HCT116 (cell line): ENCODE measurements around the gene EP400. TPM values are rescaled to one million over a fixed set of nuclear protein-coding genes. Genes with fewer than 3 reads are reported as not detected.

Source experiments
- ATAC-seq: fragments of 200-7000 bp; cut with Tn5 transposase; 2 replicates; pipeline ENCODE4 v1.9.1; 2020; ENCODE audit warnings: mild to moderate bottlenecking, moderate library complexity
- BruUV-seq: library from RNA; stranded (reverse); fragments of 400-500 nt; replicated peaks from 2 replicates; lab custom pipeline; 2021; lab: Mats Ljungman, UMichigan
- CTCF ChIA-PET: fragments of 300-600 bp; sonication (Branson Sonifier 250); formaldehyde crosslinking; loops from one replicate; lab custom pipeline; 2021; ENCODE audit warnings: antibody characterized with exemption; lab: Charles Lee
- POLR2A ChIA-PET: fragments of 300-600, 350-600 bp; sonication (Branson Sonifier 250); formaldehyde crosslinking; loops from one replicate; lab custom pipeline; 2021; ENCODE audit warnings: antibody characterized with exemption; lab: Charles Lee
- RAD21 ChIA-PET, 2 experiments: fragments of 300-600 bp; sonication (Branson Sonifier 250); formaldehyde crosslinking; loops; one replicate each; lab custom pipeline; 2023; ENCODE audit warnings: low total read pairs in 2 of 2; ENCODE audit not compliant: uncharacterized antibody in 2 of 2, unreplicated experiment in 2 of 2, low non-redundant PET in 1 of 2; lab: Charles Lee
- DNase-seq: peaks from one replicate; pipeline ENCODE4 v3.0.0-alpha.2; 2010; ENCODE audit warnings: low read depth, low spot score
- H2AFZ ChIP-seq: fragments of 200-600 bp; shearing (Covaris generic), sonication (generic); 2 replicates; pipeline ENCODE4 v1.6.1; 2017; ENCODE audit warnings: low read depth, mixed run types, mixed read lengths, antibody characterized with exemption, low read length; ENCODE audit not compliant: poor library complexity, severe bottlenecking
- H3K27ac ChIP-seq: 2 replicates; pipeline ENCODE4 v1.5.1; 2012; ENCODE audit warnings: low read depth, low read length
- H3K27me3 ChIP-seq: fragments of 200-600 bp; sonication (generic); 2 replicates; pipeline ENCODE4 v1.6.1; 2016; ENCODE audit warnings: mixed run types, low read length, mixed read lengths; ENCODE audit not compliant: insufficient read depth
- H3K36me3 ChIP-seq, 2 experiments: fragments of 200-500 bp in 1 of 2; fragments of 200-600 bp in 1 of 2; sonication (Bioruptor generic) in 1 of 2; sonication (generic) in 1 of 2; 2 replicates each; pipeline versions ENCODE4 v1.5.1 to v1.6.1; 2014 to 2016; ENCODE audit warnings: low read length in 2 of 2, inconsistent platforms in 1 of 2, mixed read lengths in 1 of 2, mixed run types in 1 of 2; ENCODE audit not compliant: insufficient read depth in 2 of 2, control insufficient read depth in 1 of 2
- H3K4me1 ChIP-seq, 2 experiments: fragments of 200-600 bp in 1 of 2; sonication (generic) in 1 of 2; 2 replicates each; pipeline versions ENCODE4 v1.5.1 to v1.6.1; 2012 to 2017; ENCODE audit warnings: low read length in 2 of 2, inconsistent platforms in 1 of 2, mild to moderate bottlenecking in 1 of 2, mixed read lengths in 1 of 2, mixed run types in 1 of 2, moderate library complexity in 1 of 2; ENCODE audit not compliant: insufficient read depth in 2 of 2, control insufficient read depth in 1 of 2
- H3K4me2 ChIP-seq: fragments of 200-600 bp; sonication (generic); 2 replicates; pipeline ENCODE4 v1.6.1; 2017; ENCODE audit warnings: mixed run types, low read length, mixed read lengths
- H3K4me3 ChIP-seq, 2 experiments: fragments of 200-600 bp in 1 of 2; sonication (generic) in 1 of 2; replicated peaks in 1 of 2; 2 replicates each; pipeline ENCODE4 v1.5.1; 2011 to 2016; ENCODE audit warnings: low read length in 2 of 2, control low read depth in 1 of 2, low read depth in 1 of 2, mild to moderate bottlenecking in 1 of 2, mixed read lengths in 1 of 2, mixed run types in 1 of 2
- H3K79me2 ChIP-seq: fragments of 200-600 bp; sonication (generic); 2 replicates; pipeline ENCODE4 v1.6.1; 2017; ENCODE audit warnings: mild to moderate bottlenecking, mixed run types, low read length, moderate library complexity, mixed read lengths; ENCODE audit not compliant: insufficient read depth
- H3K9ac ChIP-seq: fragments of 200-600 bp; sonication (generic); 2 replicates; pipeline ENCODE4 v1.6.1; 2016; ENCODE audit warnings: low read length, mixed read lengths
- H3K9me2 ChIP-seq: fragments of 200-600 bp; sonication (generic), shearing (Covaris generic); 2 replicates; pipeline ENCODE4 v1.6.1; 2017; ENCODE audit warnings: mixed run types, mild to moderate bottlenecking, moderate library complexity; ENCODE audit not compliant: insufficient read depth
- H3K9me3 ChIP-seq, 2 experiments: fragments of 200-500 bp in 1 of 2; fragments of 200-600 bp in 1 of 2; sonication (Bioruptor generic) in 1 of 2; sonication (generic) in 1 of 2; 2 replicates each; pipeline ENCODE4 v1.6.1; 2014 to 2017; ENCODE audit warnings: low read length in 2 of 2, mixed read lengths in 2 of 2, inconsistent platforms in 1 of 2, low read depth in 1 of 2, mild to moderate bottlenecking in 1 of 2, mixed run types in 1 of 2, moderate library complexity in 1 of 2; ENCODE audit not compliant: control insufficient read depth in 1 of 2, insufficient read depth in 1 of 2
- H4K20me1 ChIP-seq: fragments of 200-600 bp; sonication (generic), shearing (Covaris generic); 2 replicates; pipeline ENCODE4 v1.6.1; 2017; ENCODE audit warnings: mixed run types, mild to moderate bottlenecking, moderate library complexity; ENCODE audit not compliant: insufficient read depth
- ATF3 ChIP-seq: IDR thresholded peaks from 2 replicates; pipeline ENCODE4 v1.6.1; 2012
- CEBPB ChIP-seq: IDR thresholded peaks from 2 replicates; pipeline ENCODE4 v1.6.1; 2012; ENCODE audit warnings: low read depth
- CTCF ChIP-seq, 3 experiments: fragments of 200-600 bp in 1 of 3; sonication (generic) in 1 of 3; IDR thresholded peaks in 2 of 3; conservative IDR thresholded peaks in 1 of 3; 2 replicates each; pipeline ENCODE4 v1.5.1; 2012 to 2017; ENCODE audit warnings: low read depth in 2 of 3, low read length in 2 of 3, antibody characterized with exemption in 1 of 3, borderline replicate concordance in 1 of 3, control low read depth in 1 of 3, mild to moderate bottlenecking in 1 of 3, mixed read lengths in 1 of 3, mixed run types in 1 of 3, moderate library complexity in 1 of 3; ENCODE audit not compliant: insufficient read depth in 1 of 3
- EGR1 ChIP-seq: IDR thresholded peaks from 2 replicates; pipeline ENCODE4 v1.6.1; 2012; ENCODE audit warnings: low read depth
- ELF1 ChIP-seq: IDR thresholded peaks from 2 replicates; pipeline ENCODE4 v1.6.1; 2012; ENCODE audit warnings: low read depth, borderline replicate concordance
- EZH2 ChIP-seq: fragments of 200-600 bp; sonication (generic); IDR thresholded peaks from 2 replicates; pipeline ENCODE4 v1.6.1; 2017; ENCODE audit warnings: antibody characterized with exemption, mixed run types
- EZH2phosphoT487 ChIP-seq: fragments of 200-600 bp; IDR thresholded peaks from 2 replicates; pipeline ENCODE4 v1.6.1; 2018; ENCODE audit warnings: antibody characterized with exemption, borderline replicate concordance
- MAX ChIP-seq: IDR thresholded peaks from 2 replicates; pipeline ENCODE4 v1.6.1; 2012
- POLR2A ChIP-seq: IDR thresholded peaks from 2 replicates; pipeline ENCODE4 v1.7.0; 2011; ENCODE audit warnings: borderline replicate concordance; ENCODE audit not compliant: insufficient read depth, insufficient read length; ENCODE audit errors: extremely low read depth
- POLR2AphosphoS5 ChIP-seq: IDR thresholded peaks from 2 replicates; pipeline ENCODE4 v1.6.1; 2011; ENCODE audit warnings: mild to moderate bottlenecking, low read depth, low read length, moderate library complexity
- RAD21 ChIP-seq: IDR thresholded peaks from 2 replicates; pipeline ENCODE4 v1.6.1; 2012; ENCODE audit warnings: low read depth, mild to moderate bottlenecking
- REST ChIP-seq: IDR thresholded peaks from 2 replicates; pipeline ENCODE4 v1.6.1; 2012; ENCODE audit warnings: low read depth
- SIN3A ChIP-seq: IDR thresholded peaks from 2 replicates; pipeline ENCODE4 v1.6.1; 2012; ENCODE audit warnings: low read depth
- SRF ChIP-seq: IDR thresholded peaks from 2 replicates; pipeline ENCODE4 v1.6.1; 2012; ENCODE audit warnings: low read depth
- TCF7L2 ChIP-seq: IDR thresholded peaks from 2 replicates; pipeline ENCODE4 v1.7.0; 2011; ENCODE audit warnings: borderline replicate concordance, inconsistent platforms; ENCODE audit not compliant: insufficient read depth, insufficient read length; ENCODE audit errors: extremely low read depth
- YY1 ChIP-seq: IDR thresholded peaks from 2 replicates; pipeline ENCODE4 v1.6.1; 2011; ENCODE audit warnings: low read length, low read depth, moderate library complexity, mild to moderate bottlenecking; ENCODE audit not compliant: insufficient replicate concordance; ENCODE audit errors: extremely low read depth
- ZBTB33 ChIP-seq: IDR thresholded peaks from 2 replicates; pipeline ENCODE4 v1.6.1; 2011; ENCODE audit warnings: mild to moderate bottlenecking, low read length, moderate library complexity; ENCODE audit not compliant: insufficient replicate concordance; ENCODE audit errors: extremely low read depth
- ZFX ChIP-seq: fragments of 450-650 bp; IDR thresholded peaks from 2 replicates; pipeline ENCODE4 v1.6.1; 2017
- ZNF274 ChIP-seq: fragments of 200-500 bp; sonication (Bioruptor generic); IDR thresholded peaks from 2 replicates; pipeline ENCODE4 v1.6.1; 2014; ENCODE audit warnings: mild to moderate bottlenecking, low read depth, low read length, inconsistent platforms
- intact Hi-C: fragments of 100-400 bp; cut with micrococcal nuclease; formaldehyde crosslinking; loops from 2 replicates; pipeline ENCODE4 v1.10.0; 2022
- total RNA-seq: library from RNA; stranded (reverse); gene quantifications from one replicate; pipeline ENCODE4 v1.2.1, GENCODE V29; 2021; ENCODE audit not compliant: unreplicated experiment

The EP400 gene
- total RNA-seq, 1 experiment from 2014 or later = 54.5 TPM

GRCh38 chr12:131909081-131909751 lies 40.5 kb upstream of the EP400 start:
- Histone ChIP-seq H3K9ac (no peak overlapping the region), H4K20me1 (no peaks in the 10 kb centered on the region), H3K79me2 (no peaks in the 10 kb centered on the region), H3K4me3 (no peak overlapping the region), H3K4me2 (no peak overlapping the region), H3K27me3 (no peaks in the 10 kb centered on the region), H3K36me3 (peaks cover 0 to 2% of the 10 kb centered on the region in 2 experiments; a peak in 1 of 4 replicates), H3K9me2 (no peaks in the 10 kb centered on the region), H3K4me1 (peaks cover 12 to 14% of the 10 kb centered on the region in 2 experiments), H2AFZ (no peak overlapping the region), H3K9me3 (no peaks in the 10 kb centered on the region), H3K27ac (no peak overlapping the region)
- DNase-seq (no peak), ATAC-seq (no peak)
- ChIA-PET POLR2A (no interaction called here), RAD21 (no interaction called here), CTCF (no interaction called here)
- no peak for TF ChIP-seq RAD21
- no peak for TF ChIP-seq ZBTB33
- TF ChIP-seq ATF3 = no peak
- TF ChIP-seq CEBPB = no peak
- TF ChIP-seq POLR2AphosphoS5 = no peak
- TF ChIP-seq EZH2 = no peak
- TF ChIP-seq ZNF274 = no peak
- TF ChIP-seq POLR2A = no peak
- TF ChIP-seq MAX = no peak
- no peak for TF ChIP-seq REST
- no peak for TF ChIP-seq EZH2phosphoT487
- TF ChIP-seq YY1 = no peak
- TF ChIP-seq SIN3A = no peak
- no peak for TF ChIP-seq TCF7L2
- no peak for TF ChIP-seq SRF
- TF ChIP-seq ELF1 = no peak
- TF ChIP-seq CTCF (IDR thresholded peaks at IDR 0.05 in 2 of 3, conservative IDR thresholded peaks at IDR 0.05 in 1 of 3; ENCODE audit: borderline replicate concordance in 1 of 3, insufficient read depth in 1 of 3, low read depth in 2 of 3, low read length in 2 of 3) = no peak
- TF ChIP-seq ZFX = no peak
- TF ChIP-seq EGR1 = no peak
- no TSS peak for BruUV-seq
- intact Hi-C loops = no loop called here
